WTC11 (cell line): Measurements from ENCODE around the gene ZNF304. TPM values are rescaled to one million over a fixed set of nuclear protein-coding genes. Genes with fewer than 3 reads are reported as not detected.

ENCODE experiments used
- ATAC-seq: fragments of 200-7000 bp; cut with Tn5 transposase; 2 replicates; pipeline ENCODE4 v1.10.0; 2021; ENCODE audit warnings: mild to moderate bottlenecking, moderate library complexity
- CTCF ChIA-PET: fragments of 300-600 bp; sonication (Branson Sonifier 250); formaldehyde crosslinking; loops from one replicate; lab custom pipeline; 2021; ENCODE audit warnings: antibody characterized with exemption; lab: Charles Lee
- POLR2A ChIA-PET: fragments of 350-600 bp; sonication (Branson Sonifier 250); formaldehyde crosslinking; loops from one replicate; lab custom pipeline; 2021; ENCODE audit warnings: antibody characterized with exemption; lab: Charles Lee
- DNase-seq: peaks from one replicate; pipeline ENCODE4 v3.0.0; 2021; ENCODE audit warnings: low spot score
- H3K27ac Mint-ChIP-seq: 2 replicates; pipeline ENCODE4 v1.8.0; 2021; ENCODE audit warnings: mixed read lengths
- H3K27me3 Mint-ChIP-seq: 2 replicates; pipeline ENCODE4 v1.8.0; 2021; ENCODE audit warnings: low read depth, mild to moderate bottlenecking, moderate library complexity, mixed read lengths
- H3K36me3 Mint-ChIP-seq: 2 replicates; pipeline ENCODE4 v1.8.0; 2021; ENCODE audit warnings: mixed read lengths
- H3K4me1 Mint-ChIP-seq: 2 replicates; pipeline ENCODE4 v1.8.0; 2022; ENCODE audit warnings: mixed read lengths
- H3K4me3 Mint-ChIP-seq: 2 replicates; pipeline ENCODE4 v1.8.0; 2021; ENCODE audit warnings: mild to moderate bottlenecking, moderate library complexity, mixed read lengths
- H3K9me3 Mint-ChIP-seq: 2 replicates; pipeline ENCODE4 v1.8.0; 2021; ENCODE audit warnings: mixed read lengths
- CREB1 ChIP-seq: sonication (generic); formaldehyde crosslinking; IDR thresholded peaks from 2 replicates; pipeline ENCODE4 v1.8.0; 2023; ENCODE audit warnings: mild to moderate bottlenecking, missing genetic modification reagents
- ETV6 ChIP-seq: sonication (generic); formaldehyde crosslinking; IDR thresholded peaks from 2 replicates; pipeline ENCODE4 v1.8.1; 2022; ENCODE audit warnings: mild to moderate bottlenecking, missing genetic modification reagents
- FOXK1 ChIP-seq: sonication (generic); formaldehyde crosslinking; IDR thresholded peaks from 2 replicates; pipeline ENCODE4 v1.8.0; 2022; ENCODE audit warnings: mild to moderate bottlenecking, moderate library complexity, missing genetic modification reagents
- GTF2I ChIP-seq: fragments of 250-450 bp; sonication (Bioruptor Pico); conservative IDR thresholded peaks from 2 replicates; pipeline ENCODE4 v1.4.0; 2021; ENCODE audit warnings: mild to moderate bottlenecking
- MAX ChIP-seq: sonication (generic); formaldehyde crosslinking; IDR thresholded peaks from 2 replicates; pipeline ENCODE4 v1.8.0; 2022; ENCODE audit warnings: mild to moderate bottlenecking, missing genetic modification reagents
- MXD4 ChIP-seq: fragments of 250-450 bp; sonication (Bioruptor Pico); IDR thresholded peaks from 2 replicates; pipeline ENCODE4 v1.8.0; 2021; ENCODE audit warnings: mild to moderate bottlenecking, moderate library complexity, borderline replicate concordance
- NR1H2 ChIP-seq: sonication (generic); formaldehyde crosslinking; IDR thresholded peaks from 2 replicates; pipeline ENCODE4 v1.9.0; 2021; ENCODE audit warnings: mild to moderate bottlenecking, moderate library complexity, missing genetic modification reagents
- NR2C2 ChIP-seq: sonication (generic); formaldehyde crosslinking; IDR thresholded peaks from 2 replicates; pipeline ENCODE4 v1.8.0; 2022; ENCODE audit warnings: mild to moderate bottlenecking, missing genetic modification reagents
- NR3C1 ChIP-seq: sonication (generic); formaldehyde crosslinking; conservative IDR thresholded peaks from 2 replicates; pipeline ENCODE4 v1.8.1; 2023; ENCODE audit warnings: low read depth, mild to moderate bottlenecking, missing genetic modification reagents
- PRRX2 ChIP-seq: fragments of 250-450 bp; sonication (Bioruptor Pico); IDR thresholded peaks from 2 replicates; pipeline ENCODE4 v1.8.0; 2021; ENCODE audit warnings: mild to moderate bottlenecking
- USF1 ChIP-seq: sonication (generic); formaldehyde crosslinking; IDR thresholded peaks from 2 replicates; pipeline ENCODE4 v1.8.0; 2022; ENCODE audit warnings: mild to moderate bottlenecking, missing genetic modification reagents
- ZBTB21 ChIP-seq: sonication (generic); formaldehyde crosslinking; IDR thresholded peaks from 2 replicates; pipeline ENCODE4 v1.8.1; 2023; ENCODE audit warnings: mild to moderate bottlenecking, missing genetic modification reagents, borderline replicate concordance
- ZNF263 ChIP-seq: sonication (generic); formaldehyde crosslinking; IDR thresholded peaks from 2 replicates; pipeline ENCODE4 v1.8.1; 2022; ENCODE audit warnings: low read depth, mild to moderate bottlenecking, moderate library complexity, missing genetic modification reagents
- ZSCAN18 ChIP-seq: fragments of 250-450 bp; sonication (Bioruptor Pico); IDR thresholded peaks from 2 replicates; pipeline ENCODE4 v2.1.2; 2022; ENCODE audit warnings: mild to moderate bottlenecking, moderate library complexity
- total RNA-seq: library from RNA; stranded (reverse); gene quantifications from 3 replicates; pipeline ENCODE4 v1.2.3, GENCODE V29; 2021
- TF ChIP-seq, protein P1 (sequence below): sonication (generic); formaldehyde crosslinking; IDR thresholded peaks from 2 replicates; pipeline ENCODE4 v1.8.1; 2023; ENCODE audit warnings: mild to moderate bottlenecking, missing genetic modification reagents
- TF ChIP-seq, protein P2 (sequence below): fragments of 250-450 bp; sonication (Bioruptor Pico); IDR thresholded peaks from 2 replicates; pipeline ENCODE4 v1.9.0; 2021; ENCODE audit warnings: mild to moderate bottlenecking
- TF ChIP-seq, protein P3 (sequence below): fragments of 250-450 bp; sonication (Bioruptor Pico); IDR thresholded peaks from 2 replicates; pipeline ENCODE4 v1.8.0; 2021; ENCODE audit warnings: mild to moderate bottlenecking
- TF ChIP-seq, protein P4 (sequence below): sonication (generic); formaldehyde crosslinking; IDR thresholded peaks from 2 replicates; pipeline ENCODE4 v1.8.1; 2022; ENCODE audit warnings: mild to moderate bottlenecking, missing genetic modification reagents, moderate library complexity, borderline replicate concordance
- TF ChIP-seq, protein P5 (sequence below): sonication (generic); formaldehyde crosslinking; conservative IDR thresholded peaks from 2 replicates; pipeline ENCODE4 v1.8.1; 2022; ENCODE audit warnings: mild to moderate bottlenecking, missing genetic modification reagents

Gene ZNF304
- total RNA-seq, 1 experiment from 2014 or later = 11.0 TPM

GRCh38 chr19:57324992-57325391 lies 26.1 kb upstream of the ZNF304 start:
- ATAC-seq (no peak), DNase-seq (no peak)
- ChIA-PET CTCF (no interaction called here), POLR2A (no interaction called here)
- no peaks in the 10 kb centered on the region for H3K9me3 Mint-ChIP-seq
- peaks cover 48% of the 10 kb centered on the region for H3K36me3 Mint-ChIP-seq
- H3K27me3 Mint-ChIP-seq = no peaks in the 10 kb centered on the region; the same call in 1 of the 2 replicates
- no peak for TF ChIP-seq CREB1 (CRISPR knock-in tag)
- TF ChIP-seq, protein P1, sequence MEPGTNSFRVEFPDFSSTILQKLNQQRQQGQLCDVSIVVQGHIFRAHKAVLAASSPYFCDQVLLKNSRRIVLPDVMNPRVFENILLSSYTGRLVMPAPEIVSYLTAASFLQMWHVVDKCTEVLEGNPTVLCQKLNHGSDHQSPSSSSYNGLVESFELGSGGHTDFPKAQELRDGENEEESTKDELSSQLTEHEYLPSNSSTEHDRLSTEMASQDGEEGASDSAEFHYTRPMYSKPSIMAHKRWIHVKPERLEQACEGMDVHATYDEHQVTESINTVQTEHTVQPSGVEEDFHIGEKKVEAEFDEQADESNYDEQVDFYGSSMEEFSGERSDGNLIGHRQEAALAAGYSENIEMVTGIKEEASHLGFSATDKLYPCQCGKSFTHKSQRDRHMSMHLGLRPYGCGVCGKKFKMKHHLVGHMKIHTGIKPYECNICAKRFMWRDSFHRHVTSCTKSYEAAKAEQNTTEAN = no peak
- H3K4me3 Mint-ChIP-seq = no peak overlapping the region
- H3K4me1 Mint-ChIP-seq = peaks cover 14% of the 10 kb centered on the region
- no peak overlapping the region for H3K27ac Mint-ChIP-seq

DNA sequence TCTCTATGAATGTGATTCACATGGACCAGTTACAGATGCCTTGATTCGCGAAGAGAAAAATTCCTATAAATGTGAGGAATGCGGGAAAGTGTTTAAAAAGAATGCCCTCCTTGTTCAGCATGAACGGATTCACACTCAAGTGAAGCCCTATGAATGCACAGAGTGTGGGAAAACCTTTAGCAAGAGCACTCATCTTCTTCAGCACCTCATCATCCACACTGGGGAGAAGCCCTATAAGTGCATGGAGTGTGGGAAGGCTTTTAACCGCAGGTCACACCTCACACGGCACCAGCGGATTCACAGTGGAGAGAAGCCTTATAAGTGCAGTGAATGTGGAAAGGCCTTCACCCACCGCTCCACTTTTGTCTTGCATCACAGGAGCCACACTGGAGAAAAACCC lies 23.1 kb upstream of the ZNF304 start:
- Mint-ChIP-seq H3K27me3 (no peaks in the 10 kb centered on the region; the same call in 1 of the 2 replicates), H3K4me1 (no peaks in the 10 kb centered on the region), H3K9me3 (no peaks in the 10 kb centered on the region), H3K36me3 (peaks cover 48% of the 10 kb centered on the region), H3K27ac (no peak overlapping the region), H3K4me3 (no peak overlapping the region)
- CTCF ChIA-PET = no interaction called here
- no peak for DNase-seq
- POLR2A ChIA-PET = no interaction called here
- TF ChIP-seq, protein P2, sequence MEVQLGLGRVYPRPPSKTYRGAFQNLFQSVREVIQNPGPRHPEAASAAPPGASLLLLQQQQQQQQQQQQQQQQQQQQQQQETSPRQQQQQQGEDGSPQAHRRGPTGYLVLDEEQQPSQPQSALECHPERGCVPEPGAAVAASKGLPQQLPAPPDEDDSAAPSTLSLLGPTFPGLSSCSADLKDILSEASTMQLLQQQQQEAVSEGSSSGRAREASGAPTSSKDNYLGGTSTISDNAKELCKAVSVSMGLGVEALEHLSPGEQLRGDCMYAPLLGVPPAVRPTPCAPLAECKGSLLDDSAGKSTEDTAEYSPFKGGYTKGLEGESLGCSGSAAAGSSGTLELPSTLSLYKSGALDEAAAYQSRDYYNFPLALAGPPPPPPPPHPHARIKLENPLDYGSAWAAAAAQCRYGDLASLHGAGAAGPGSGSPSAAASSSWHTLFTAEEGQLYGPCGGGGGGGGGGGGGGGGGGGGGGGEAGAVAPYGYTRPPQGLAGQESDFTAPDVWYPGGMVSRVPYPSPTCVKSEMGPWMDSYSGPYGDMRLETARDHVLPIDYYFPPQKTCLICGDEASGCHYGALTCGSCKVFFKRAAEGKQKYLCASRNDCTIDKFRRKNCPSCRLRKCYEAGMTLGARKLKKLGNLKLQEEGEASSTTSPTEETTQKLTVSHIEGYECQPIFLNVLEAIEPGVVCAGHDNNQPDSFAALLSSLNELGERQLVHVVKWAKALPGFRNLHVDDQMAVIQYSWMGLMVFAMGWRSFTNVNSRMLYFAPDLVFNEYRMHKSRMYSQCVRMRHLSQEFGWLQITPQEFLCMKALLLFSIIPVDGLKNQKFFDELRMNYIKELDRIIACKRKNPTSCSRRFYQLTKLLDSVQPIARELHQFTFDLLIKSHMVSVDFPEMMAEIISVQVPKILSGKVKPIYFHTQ (CRISPR knock-in tag) = no peak
- TF ChIP-seq FOXK1 = no peak
- TF ChIP-seq PRRX2 (CRISPR knock-in tag) = no peak
- TF ChIP-seq MAX = no peak
- no peak for TF ChIP-seq ETV6
- no peak for TF ChIP-seq ZSCAN18 (CRISPR knock-in tag)
- TF ChIP-seq NR2C2 (CRISPR knock-in tag) = no peak
- TF ChIP-seq, protein P3, sequence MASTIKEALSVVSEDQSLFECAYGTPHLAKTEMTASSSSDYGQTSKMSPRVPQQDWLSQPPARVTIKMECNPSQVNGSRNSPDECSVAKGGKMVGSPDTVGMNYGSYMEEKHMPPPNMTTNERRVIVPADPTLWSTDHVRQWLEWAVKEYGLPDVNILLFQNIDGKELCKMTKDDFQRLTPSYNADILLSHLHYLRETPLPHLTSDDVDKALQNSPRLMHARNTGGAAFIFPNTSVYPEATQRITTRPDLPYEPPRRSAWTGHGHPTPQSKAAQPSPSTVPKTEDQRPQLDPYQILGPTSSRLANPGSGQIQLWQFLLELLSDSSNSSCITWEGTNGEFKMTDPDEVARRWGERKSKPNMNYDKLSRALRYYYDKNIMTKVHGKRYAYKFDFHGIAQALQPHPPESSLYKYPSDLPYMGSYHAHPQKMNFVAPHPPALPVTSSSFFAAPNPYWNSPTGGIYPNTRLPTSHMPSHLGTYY (CRISPR knock-in tag) = no peak
- no peak for TF ChIP-seq NR3C1 (CRISPR knock-in tag)
- no peak for ATAC-seq

DNA sequence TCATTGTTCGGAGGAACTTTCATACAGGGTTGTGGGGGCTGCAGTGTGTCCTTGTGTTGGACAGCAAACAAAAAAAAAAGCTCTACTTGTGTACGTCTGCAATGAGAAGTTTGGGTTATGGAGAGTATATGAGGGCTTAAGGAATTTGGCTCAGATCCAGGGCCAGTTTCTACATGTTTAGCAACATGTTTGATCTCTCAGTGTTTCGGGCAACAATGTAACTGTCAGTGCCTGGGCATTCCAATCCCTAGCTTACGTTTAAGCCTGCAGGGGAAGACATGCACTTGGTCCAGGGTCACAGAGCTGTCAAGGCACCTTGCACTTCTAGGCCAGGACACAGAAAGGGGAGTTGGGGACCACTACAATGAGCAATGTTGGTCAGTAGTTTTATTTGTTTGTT lies 16.9 kb upstream of the ZNF304 start:
- CTCF ChIA-PET = no interaction called here
- no peak overlapping the region for H3K27ac Mint-ChIP-seq
- TF ChIP-seq NR1H2 (no peak), ZBTB21 (CRISPR knock-in tag) (no peak), MXD4 (CRISPR knock-in tag) (no peak), ZNF263 (no peak), GTF2I (CRISPR knock-in tag) (no peak), USF1 (CRISPR knock-in tag) (no peak)
- TF ChIP-seq, protein P4, sequence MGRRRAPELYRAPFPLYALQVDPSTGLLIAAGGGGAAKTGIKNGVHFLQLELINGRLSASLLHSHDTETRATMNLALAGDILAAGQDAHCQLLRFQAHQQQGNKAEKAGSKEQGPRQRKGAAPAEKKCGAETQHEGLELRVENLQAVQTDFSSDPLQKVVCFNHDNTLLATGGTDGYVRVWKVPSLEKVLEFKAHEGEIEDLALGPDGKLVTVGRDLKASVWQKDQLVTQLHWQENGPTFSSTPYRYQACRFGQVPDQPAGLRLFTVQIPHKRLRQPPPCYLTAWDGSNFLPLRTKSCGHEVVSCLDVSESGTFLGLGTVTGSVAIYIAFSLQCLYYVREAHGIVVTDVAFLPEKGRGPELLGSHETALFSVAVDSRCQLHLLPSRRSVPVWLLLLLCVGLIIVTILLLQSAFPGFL (CRISPR knock-in tag) = no peak
- TF ChIP-seq, protein P5, sequence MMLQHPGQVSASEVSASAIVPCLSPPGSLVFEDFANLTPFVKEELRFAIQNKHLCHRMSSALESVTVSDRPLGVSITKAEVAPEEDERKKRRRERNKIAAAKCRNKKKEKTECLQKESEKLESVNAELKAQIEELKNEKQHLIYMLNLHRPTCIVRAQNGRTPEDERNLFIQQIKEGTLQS (CRISPR knock-in tag) = no peak

More for the DNA sequence above, 16.9 kb upstream of the ZNF304 start:
- no peaks in the 10 kb centered on the region for H3K9me3 Mint-ChIP-seq
- no peaks in the 10 kb centered on the region for H3K4me1 Mint-ChIP-seq
- DNase-seq (no peak), ATAC-seq (no peak)
- POLR2A ChIA-PET = no interaction called here
- H3K36me3 Mint-ChIP-seq = peaks cover 2% of the 10 kb centered on the region
- no peak overlapping the region for H3K4me3 Mint-ChIP-seq
- no peaks in the 10 kb centered on the region; the same call in 1 of the 2 replicates for H3K27me3 Mint-ChIP-seq
